Gastrocnemius medialis (tissue), 4 donors: ENCODE results near the gene HIC2.
"Not testable (repeated sequence)": the region's sequence is repeated elsewhere in the genome, so short reads cannot be mapped to it uniquely, and the experiment has no call there.

Experiments used
- CTCF ChIP-seq, 5 experiments: fragments of 450-650 bp in 3 of 5; fragments of 200-600 bp in 2 of 5; sonication (generic) in 2 of 5; IDR thresholded peaks in 4 of 5; conservative IDR thresholded peaks in 1 of 5; 1 replicate in 4 of 5; 2 replicates in 1 of 5; pipeline ENCODE4 v1.5.1; 2016 to 2019; ENCODE audit warnings: antibody characterized with exemption in 5 of 5, mild to moderate bottlenecking in 3 of 5, moderate library complexity in 3 of 5
- POLR2A ChIP-seq, 2 donors: fragments of 450-650 bp; IDR thresholded peaks; one replicate each; pipeline ENCODE4 v1.6.1; 2017; ENCODE audit warnings: antibody characterized with exemption in 2 of 2, mild to moderate bottlenecking in 2 of 2, moderate library complexity in 2 of 2

GRCh38 chr22:21402763-21403314 lies 14.3 kb upstream of the HIC2 start:
- not testable (repeated sequence) for TF ChIP-seq POLR2A (IDR thresholded peaks at IDR 0.05); CTCF (IDR thresholded peaks at IDR 0.05 in 4 of 5, conservative IDR thresholded peaks at IDR 0.05 in 1 of 5)
